Colonic mucosa (tissue), 4 donors: ENCODE data around the gene STYK1. TPM values are rescaled to one million over a fixed set of nuclear protein-coding genes. Genes with fewer than 3 reads are reported as not detected.

Experiments used
- DNase-seq: peaks from one replicate; pipeline ENCODE4 v3.0.0-alpha.2; 2020
- H3K27ac ChIP-seq: fragments of 200-600 bp; one replicate; pipeline ENCODE4 v1.8.0; 2021
- H3K27me3 ChIP-seq: fragments of 200-600 bp; one replicate; pipeline ENCODE4 v1.8.0; 2021
- H3K36me3 ChIP-seq: fragments of 200-600 bp; one replicate; pipeline ENCODE4 v1.8.0; 2021
- H3K4me1 ChIP-seq: fragments of 200-600 bp; one replicate; pipeline ENCODE4 v1.8.0; 2021; ENCODE audit warnings: mild to moderate bottlenecking
- H3K4me3 ChIP-seq: fragments of 200-600 bp; one replicate; pipeline ENCODE4 v1.8.0; 2021
- H3K9ac ChIP-seq, 2 donors: one replicate each; pipeline ENCODE4 v1.7.0; 2013; ENCODE audit warnings: control low read depth in 2 of 2, low read depth in 2 of 2, low read length in 2 of 2
- H3K9me3 ChIP-seq: fragments of 200-600 bp; one replicate; pipeline ENCODE4 v1.8.0; 2021
- intact Hi-C: fragments of 100-400 bp; cut with DNase I; formaldehyde crosslinking; loops from one replicate; pipeline ENCODE4 v1.14.1; 2022
- total RNA-seq, 2 donors: library from RNA; stranded (reverse); fragmentation: NEBNext Ultra II Directional in 1 of 2; extraction: Animal tissue kit (Norgen Biotek cat#: 25700) in 1 of 2; gene quantifications; one replicate each; pipeline ENCODE4 v1.2.1, GENCODE V29; 2021
- TF ChIP-seq, protein P1 (sequence below): fragments of 200-600 bp; IDR thresholded peaks from one replicate; pipeline ENCODE4 v1.8.0; 2022; ENCODE audit warnings: antibody characterized with exemption, mild to moderate bottlenecking
- donor health status: healthy.
- donor health status: DM: no; HTN: no; CAD: no.
- donor health status: DM: no; HTN: no; CAD: no.

Gene STYK1
- total RNA-seq, 2 donors from 2014 or later = 24.5 to 53.3 TPM

DNA sequence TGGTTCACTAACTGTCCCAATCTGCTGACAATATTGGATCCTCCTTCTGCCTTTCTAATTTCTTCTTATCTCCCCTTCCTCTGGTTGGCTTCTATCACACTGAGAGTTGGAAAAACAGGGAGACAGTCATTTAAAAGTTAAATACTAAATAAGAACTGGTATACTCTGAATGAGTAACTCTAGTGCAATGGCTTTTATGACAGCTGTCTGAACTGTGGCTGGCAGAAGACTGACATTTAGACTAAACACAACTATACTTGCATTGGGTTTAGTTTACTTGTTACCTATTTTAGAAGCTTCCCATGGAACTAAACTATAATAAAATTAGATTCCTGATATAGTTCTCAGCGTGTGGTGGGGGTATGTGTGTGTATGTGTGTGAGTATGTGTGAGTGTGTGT is 52.6 kb downstream of the STYK1 start:
- H3K36me3 ChIP-seq = no peaks in the 10 kb centered on the region
- H3K9ac ChIP-seq = no peak overlapping the region
- no peak overlapping the region for H3K4me3 ChIP-seq
- H3K27ac ChIP-seq = no peak overlapping the region
- H3K9me3 ChIP-seq = no peaks in the 10 kb centered on the region
- no peak for DNase-seq
- H3K4me1 ChIP-seq = no peaks in the 10 kb centered on the region
- intact Hi-C loops = no loop called here
- TF ChIP-seq, protein P1, sequence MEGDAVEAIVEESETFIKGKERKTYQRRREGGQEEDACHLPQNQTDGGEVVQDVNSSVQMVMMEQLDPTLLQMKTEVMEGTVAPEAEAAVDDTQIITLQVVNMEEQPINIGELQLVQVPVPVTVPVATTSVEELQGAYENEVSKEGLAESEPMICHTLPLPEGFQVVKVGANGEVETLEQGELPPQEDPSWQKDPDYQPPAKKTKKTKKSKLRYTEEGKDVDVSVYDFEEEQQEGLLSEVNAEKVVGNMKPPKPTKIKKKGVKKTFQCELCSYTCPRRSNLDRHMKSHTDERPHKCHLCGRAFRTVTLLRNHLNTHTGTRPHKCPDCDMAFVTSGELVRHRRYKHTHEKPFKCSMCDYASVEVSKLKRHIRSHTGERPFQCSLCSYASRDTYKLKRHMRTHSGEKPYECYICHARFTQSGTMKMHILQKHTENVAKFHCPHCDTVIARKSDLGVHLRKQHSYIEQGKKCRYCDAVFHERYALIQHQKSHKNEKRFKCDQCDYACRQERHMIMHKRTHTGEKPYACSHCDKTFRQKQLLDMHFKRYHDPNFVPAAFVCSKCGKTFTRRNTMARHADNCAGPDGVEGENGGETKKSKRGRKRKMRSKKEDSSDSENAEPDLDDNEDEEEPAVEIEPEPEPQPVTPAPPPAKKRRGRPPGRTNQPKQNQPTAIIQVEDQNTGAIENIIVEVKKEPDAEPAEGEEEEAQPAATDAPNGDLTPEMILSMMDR = no peak
- H3K27me3 ChIP-seq = no peaks in the 10 kb centered on the region

DNA sequence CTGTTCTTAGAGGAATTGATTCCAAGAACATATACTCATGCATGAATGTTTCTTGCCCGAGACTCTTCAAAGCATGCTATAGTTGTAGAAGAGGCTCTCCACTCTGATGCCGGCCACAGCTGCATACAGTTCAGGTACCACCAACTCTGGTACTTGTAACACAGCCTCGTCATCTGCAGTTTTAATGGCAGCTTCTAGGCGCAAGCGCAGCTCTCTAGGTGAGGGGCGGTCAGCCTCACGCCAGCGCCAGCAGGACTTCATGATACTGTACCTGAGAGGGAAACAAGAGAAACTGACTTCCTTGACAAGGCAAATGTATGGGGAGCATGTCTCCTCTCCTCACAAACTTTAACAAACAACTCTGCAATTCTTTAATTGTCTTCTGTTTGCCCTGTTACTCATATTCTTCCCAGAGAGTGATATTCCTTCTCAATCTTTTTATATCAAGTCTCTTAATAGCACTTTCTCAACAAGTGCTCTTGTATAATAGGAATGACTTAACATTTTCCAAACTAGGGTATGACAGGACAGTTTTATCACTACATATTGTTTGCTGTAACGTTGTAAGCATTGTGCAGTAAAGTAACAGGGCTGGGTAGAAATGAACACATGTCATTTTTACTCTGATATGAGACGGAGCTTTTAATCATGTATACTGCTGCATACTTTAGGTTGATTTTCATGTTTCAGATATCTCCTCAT is 53.6 kb downstream of the STYK1 start:
- Histone ChIP-seq H3K4me1 (no peaks in the 10 kb centered on the region), H3K27ac (no peak overlapping the region), H3K27me3 (no peaks in the 10 kb centered on the region), H3K36me3 (no peaks in the 10 kb centered on the region), H3K9me3 (no peaks in the 10 kb centered on the region), H3K4me3 (no peak overlapping the region), H3K9ac (no peak overlapping the region)
- TF ChIP-seq, protein P1 = no peak
- no peak for DNase-seq
- intact Hi-C loops = no loop called here

DNA sequence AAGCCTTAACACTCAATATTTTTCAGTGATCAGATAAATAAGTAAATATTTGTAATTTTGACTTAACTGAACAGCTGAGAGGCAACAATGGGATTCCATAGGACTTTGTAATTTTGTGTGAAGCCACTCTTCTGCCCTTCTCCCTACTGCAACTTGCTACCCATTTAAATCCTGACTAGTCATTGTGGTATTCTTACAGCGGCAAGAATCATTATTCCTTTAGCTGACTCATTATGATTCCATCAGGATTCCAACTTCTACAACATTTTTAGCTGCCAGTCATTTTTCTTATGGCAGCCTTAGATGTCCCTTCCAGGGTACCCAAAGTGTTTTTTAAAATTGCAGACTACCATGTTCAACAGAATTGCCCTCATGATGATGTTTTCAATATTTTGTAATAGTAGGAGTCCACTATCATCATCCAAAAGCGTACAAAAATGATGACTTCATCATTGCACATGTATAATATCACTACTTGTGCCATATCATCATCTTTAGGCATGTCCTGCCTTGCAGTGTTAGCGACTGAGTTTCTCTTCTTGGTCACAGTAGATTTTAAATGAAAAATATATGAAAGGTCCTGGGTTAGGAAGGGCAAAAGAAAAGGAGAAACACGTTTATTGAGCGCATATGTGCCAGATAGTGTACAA is 55.4 kb downstream of the STYK1 start:
- intact Hi-C loops = loop anchor here (5.0 kb wide), 1 partner anchor 54 kb away; the partner anchor contains the start of gene STYK1
- H3K4me1 ChIP-seq = no peaks in the 10 kb centered on the region
- H3K9ac ChIP-seq = no peak overlapping the region
- H3K36me3 ChIP-seq = no peaks in the 10 kb centered on the region
- DNase-seq = no peak
- no peak overlapping the region for H3K27ac ChIP-seq
- no peaks in the 10 kb centered on the region for H3K9me3 ChIP-seq
- H3K27me3 ChIP-seq = no peaks in the 10 kb centered on the region
- H3K4me3 ChIP-seq = no peak overlapping the region
- TF ChIP-seq, protein P1 = no peak

DNA sequence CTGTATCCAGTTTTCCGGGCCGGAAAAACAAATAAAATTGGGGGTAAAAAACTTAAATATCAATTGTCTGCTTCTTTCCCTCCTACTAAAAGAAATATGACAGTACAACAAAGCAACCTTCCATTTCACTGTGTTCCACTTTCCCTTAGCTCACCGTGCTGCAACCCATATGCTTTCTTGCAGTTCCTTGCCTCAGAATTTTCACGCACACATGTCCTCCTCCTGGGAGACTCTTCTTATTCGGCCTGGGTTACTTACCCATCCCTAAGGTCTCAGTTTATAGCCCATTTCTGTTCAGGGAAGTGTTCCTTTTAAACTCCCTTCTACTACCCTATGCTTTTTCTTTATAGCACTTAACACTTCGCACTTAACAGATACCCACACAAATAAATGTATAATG is 56.0 kb downstream of the STYK1 start:
- no peaks in the 10 kb centered on the region for H3K4me1 ChIP-seq
- no peaks in the 10 kb centered on the region for H3K9me3 ChIP-seq
- no peak for DNase-seq
- H3K36me3 ChIP-seq = no peaks in the 10 kb centered on the region
- H3K4me3 ChIP-seq = no peak overlapping the region
- H3K27ac ChIP-seq = no peak overlapping the region
- intact Hi-C loops = loop anchor here (5.0 kb wide), 1 partner anchor 54 kb away; the partner anchor contains the start of gene STYK1
- no peak overlapping the region for H3K9ac ChIP-seq
- no peaks in the 10 kb centered on the region for H3K27me3 ChIP-seq
- TF ChIP-seq, protein P1 = no peak

DNA sequence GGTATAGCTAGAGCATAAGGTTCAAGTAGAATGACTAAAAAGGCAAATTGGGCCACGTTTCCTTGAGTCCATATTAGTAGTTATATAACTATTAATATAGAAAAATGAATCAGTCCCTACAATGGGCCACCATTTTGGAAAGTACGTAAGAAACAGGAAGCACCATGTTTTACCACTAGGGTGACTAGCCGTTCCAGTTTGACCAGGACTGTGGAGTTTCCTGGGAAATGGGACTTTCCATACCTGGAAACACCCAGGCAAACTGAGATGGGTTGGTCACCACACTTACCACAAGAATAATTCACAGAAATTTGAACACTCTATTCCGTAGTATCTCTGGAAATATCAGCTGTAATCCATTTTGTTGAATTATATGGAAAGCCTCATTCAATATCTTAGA is 58.3 kb downstream of the STYK1 start:
- TF ChIP-seq, protein P1 = no peak
- DNase-seq = no peak
- intact Hi-C loops = loop anchor here (5.0 kb wide), 1 partner anchor 57 kb away; the partner anchor contains the start of gene STYK1

More for the DNA sequence above, 58.3 kb downstream of the STYK1 start:
- no peaks in the 10 kb centered on the region for H3K27me3 ChIP-seq
- no peak overlapping the region for H3K4me3 ChIP-seq
- H3K36me3 ChIP-seq = no peaks in the 10 kb centered on the region
- H3K9me3 ChIP-seq = no peaks in the 10 kb centered on the region
- H3K4me1 ChIP-seq = no peaks in the 10 kb centered on the region
- no peak overlapping the region for H3K9ac ChIP-seq
- no peak overlapping the region for H3K27ac ChIP-seq
